Breast epithelium (tissue), 3 donors: ENCODE results near the gene HOXC13.

ENCODE experiments used
- POLR2A ChIP-seq: fragments of 450-650 bp; IDR thresholded peaks from one replicate; pipeline ENCODE4 v1.6.1; 2016; ENCODE audit warnings: antibody characterized with exemption, mild to moderate bottlenecking, moderate library complexity
- POLR2AphosphoS5 ChIP-seq, 3 donors: sonication (generic); formaldehyde crosslinking; IDR thresholded peaks; one replicate each; pipeline ENCODE4 v1.6.1; 2017; ENCODE audit warnings: antibody characterized with exemption in 3 of 3
- TF ChIP-seq, protein P1 (sequence below), 3 donors: fragments of 450-650 bp; IDR thresholded peaks; one replicate each; pipeline ENCODE4 v1.5.1; 2016 to 2017; ENCODE audit warnings: antibody characterized with exemption in 3 of 3, mild to moderate bottlenecking in 3 of 3, moderate library complexity in 3 of 3

DNA sequence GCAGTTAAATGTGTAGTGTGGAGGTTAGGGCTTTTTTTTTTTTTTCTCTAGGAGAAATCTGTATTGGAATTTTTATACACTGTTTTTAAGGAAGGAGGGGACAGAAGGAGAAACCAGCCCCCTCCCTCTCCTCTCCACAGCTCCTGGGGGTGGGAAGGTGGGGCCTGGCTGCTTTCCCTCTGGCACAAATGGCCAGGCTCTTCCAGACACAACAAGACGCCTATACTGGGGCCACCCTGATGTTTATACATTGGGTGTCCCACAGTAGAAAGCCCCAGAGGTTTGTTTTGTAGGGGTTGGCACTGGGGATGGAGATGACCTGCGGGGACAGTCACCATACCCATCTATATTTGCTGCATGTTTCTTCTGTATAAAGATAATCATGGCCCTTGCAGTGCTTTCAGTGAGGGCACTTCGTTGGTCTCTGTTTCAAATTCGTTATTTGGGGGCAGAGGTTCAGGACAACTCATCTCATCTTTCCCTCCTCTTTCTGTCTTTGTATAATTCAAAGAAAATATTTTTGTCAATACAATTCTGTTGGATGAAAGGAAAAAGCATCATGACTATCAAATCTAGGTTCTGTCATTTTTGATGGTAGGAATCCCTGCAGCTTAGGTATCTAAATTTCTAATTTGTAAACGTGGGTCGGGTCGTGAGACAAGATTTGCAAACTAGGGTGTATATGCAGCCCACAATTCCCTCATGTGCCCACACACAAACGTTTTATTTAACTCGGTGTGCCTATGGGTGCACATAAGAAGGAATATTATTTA is 38.4 kb downstream of the HOXC13 start:
- TF ChIP-seq, protein P1, sequence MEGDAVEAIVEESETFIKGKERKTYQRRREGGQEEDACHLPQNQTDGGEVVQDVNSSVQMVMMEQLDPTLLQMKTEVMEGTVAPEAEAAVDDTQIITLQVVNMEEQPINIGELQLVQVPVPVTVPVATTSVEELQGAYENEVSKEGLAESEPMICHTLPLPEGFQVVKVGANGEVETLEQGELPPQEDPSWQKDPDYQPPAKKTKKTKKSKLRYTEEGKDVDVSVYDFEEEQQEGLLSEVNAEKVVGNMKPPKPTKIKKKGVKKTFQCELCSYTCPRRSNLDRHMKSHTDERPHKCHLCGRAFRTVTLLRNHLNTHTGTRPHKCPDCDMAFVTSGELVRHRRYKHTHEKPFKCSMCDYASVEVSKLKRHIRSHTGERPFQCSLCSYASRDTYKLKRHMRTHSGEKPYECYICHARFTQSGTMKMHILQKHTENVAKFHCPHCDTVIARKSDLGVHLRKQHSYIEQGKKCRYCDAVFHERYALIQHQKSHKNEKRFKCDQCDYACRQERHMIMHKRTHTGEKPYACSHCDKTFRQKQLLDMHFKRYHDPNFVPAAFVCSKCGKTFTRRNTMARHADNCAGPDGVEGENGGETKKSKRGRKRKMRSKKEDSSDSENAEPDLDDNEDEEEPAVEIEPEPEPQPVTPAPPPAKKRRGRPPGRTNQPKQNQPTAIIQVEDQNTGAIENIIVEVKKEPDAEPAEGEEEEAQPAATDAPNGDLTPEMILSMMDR (IDR thresholded peaks at IDR 0.05), result no peak
- TF ChIP-seq POLR2A (no peak), POLR2AphosphoS5 (IDR thresholded peaks at IDR 0.05) (no peak)
